ENCODE results near the gene ADH5.

DNA sequence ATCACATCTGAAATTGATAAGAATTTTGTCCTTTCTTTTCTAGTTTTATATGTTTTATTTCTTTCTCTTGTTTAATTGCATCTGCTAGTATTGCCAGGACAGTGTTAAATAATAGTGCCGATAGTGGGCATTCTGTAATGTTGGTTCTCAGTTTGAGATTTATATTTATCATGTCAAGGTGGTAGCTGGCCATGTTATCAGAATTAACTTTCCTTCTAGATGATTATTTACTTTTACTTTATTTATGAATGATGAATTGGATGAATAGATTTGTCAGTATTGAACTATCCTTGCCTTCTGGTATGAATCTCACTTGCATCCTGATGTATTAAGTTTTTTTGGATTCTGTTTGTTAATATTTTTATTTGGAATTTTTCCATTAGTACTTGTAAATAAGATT is 50.4 kb downstream of the ADH5 start:
- TF ChIP-seq POLR2A (IDR thresholded peaks at IDR 0.05) = no peak
- TF ChIP-seq, protein P1, sequence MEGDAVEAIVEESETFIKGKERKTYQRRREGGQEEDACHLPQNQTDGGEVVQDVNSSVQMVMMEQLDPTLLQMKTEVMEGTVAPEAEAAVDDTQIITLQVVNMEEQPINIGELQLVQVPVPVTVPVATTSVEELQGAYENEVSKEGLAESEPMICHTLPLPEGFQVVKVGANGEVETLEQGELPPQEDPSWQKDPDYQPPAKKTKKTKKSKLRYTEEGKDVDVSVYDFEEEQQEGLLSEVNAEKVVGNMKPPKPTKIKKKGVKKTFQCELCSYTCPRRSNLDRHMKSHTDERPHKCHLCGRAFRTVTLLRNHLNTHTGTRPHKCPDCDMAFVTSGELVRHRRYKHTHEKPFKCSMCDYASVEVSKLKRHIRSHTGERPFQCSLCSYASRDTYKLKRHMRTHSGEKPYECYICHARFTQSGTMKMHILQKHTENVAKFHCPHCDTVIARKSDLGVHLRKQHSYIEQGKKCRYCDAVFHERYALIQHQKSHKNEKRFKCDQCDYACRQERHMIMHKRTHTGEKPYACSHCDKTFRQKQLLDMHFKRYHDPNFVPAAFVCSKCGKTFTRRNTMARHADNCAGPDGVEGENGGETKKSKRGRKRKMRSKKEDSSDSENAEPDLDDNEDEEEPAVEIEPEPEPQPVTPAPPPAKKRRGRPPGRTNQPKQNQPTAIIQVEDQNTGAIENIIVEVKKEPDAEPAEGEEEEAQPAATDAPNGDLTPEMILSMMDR (IDR thresholded peaks at IDR 0.05) = no peak
- no peak for TF ChIP-seq EP300 (IDR thresholded peaks at IDR 0.05)
